Measurements from ENCODE around the gene RASIP1. TPM values are rescaled to one million over a fixed set of nuclear protein-coding genes. Genes with fewer than 3 reads are reported as not detected.
"Not testable (repeated sequence)": the region's sequence is repeated elsewhere in the genome, so short reads cannot be mapped to it uniquely, and the experiment has no call there.

Gene RASIP1
- total RNA-seq, 4 donors from 2014 or later = 5.9 to 105 (median 31.9) TPM

DNA sequence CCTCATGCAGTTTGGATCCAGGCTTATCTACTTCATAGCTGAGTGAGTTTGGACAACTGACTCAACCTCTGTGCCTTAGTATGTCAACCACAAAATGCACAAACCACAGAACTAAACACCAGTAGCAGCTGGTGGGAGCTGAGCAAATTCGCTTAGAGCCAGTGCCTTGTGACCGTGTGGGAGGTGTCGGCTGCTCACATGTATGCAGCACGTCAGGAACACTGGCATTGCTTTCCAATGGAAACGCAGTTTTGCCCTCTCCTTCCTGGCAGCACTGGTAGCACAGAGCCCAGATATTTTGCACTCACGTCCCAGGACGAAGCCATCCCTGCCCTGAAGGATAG, 59.3 kb downstream of the RASIP1 start:
- Histone ChIP-seq H3K36me3 (no peaks in the 10 kb centered on the region), H3K27ac (no peak overlapping the region), H3K27me3 (no peaks in the 10 kb centered on the region), H3K4me3 (no peak overlapping the region), H3K9me3 (no peaks in the 10 kb centered on the region), H3K4me1 (no peaks in the 10 kb centered on the region)
- TF ChIP-seq, protein P1, sequence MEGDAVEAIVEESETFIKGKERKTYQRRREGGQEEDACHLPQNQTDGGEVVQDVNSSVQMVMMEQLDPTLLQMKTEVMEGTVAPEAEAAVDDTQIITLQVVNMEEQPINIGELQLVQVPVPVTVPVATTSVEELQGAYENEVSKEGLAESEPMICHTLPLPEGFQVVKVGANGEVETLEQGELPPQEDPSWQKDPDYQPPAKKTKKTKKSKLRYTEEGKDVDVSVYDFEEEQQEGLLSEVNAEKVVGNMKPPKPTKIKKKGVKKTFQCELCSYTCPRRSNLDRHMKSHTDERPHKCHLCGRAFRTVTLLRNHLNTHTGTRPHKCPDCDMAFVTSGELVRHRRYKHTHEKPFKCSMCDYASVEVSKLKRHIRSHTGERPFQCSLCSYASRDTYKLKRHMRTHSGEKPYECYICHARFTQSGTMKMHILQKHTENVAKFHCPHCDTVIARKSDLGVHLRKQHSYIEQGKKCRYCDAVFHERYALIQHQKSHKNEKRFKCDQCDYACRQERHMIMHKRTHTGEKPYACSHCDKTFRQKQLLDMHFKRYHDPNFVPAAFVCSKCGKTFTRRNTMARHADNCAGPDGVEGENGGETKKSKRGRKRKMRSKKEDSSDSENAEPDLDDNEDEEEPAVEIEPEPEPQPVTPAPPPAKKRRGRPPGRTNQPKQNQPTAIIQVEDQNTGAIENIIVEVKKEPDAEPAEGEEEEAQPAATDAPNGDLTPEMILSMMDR (IDR thresholded peaks at IDR 0.05) = no peak
- no peak for TF ChIP-seq POLR2A (IDR thresholded peaks at IDR 0.05)
- DNase-seq = no peak
- intact Hi-C loops (cut with DNase I; ENCODE audit: low total_unique reads) = no loop called here

DNA sequence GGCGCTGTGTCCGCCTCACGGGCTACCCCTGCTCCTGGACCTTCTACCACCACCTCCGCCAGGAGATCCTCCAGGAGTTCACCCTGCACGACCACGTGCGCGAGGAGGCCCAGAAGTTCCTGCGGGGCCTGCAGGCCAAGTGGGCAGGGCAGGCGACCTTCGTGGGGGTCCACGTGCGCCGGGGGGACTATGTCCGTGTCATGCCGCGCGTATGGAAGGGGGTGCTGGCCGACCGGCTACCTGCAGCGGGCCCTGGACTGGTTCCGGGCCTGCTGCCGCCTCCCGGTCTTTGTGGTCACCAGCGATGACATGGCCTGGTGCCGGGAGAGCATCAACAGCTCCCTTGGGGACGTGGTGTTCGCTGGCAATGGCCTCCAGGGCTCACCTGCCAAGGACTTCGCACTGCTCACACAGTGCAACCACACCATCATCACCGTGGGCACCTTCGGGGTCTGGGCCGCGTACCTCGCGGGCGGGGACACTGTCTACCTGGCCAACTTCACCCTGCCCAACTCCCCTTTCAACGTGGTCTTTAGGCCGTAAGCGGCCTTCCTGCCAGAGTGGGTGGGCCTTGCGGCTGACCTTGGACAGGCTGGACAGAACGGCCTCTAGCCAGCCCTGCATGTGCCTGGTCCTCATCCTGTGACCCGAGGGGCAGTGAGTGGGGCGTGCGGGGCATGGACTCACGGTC, 59.8 kb downstream of the RASIP1 start:
- intact Hi-C loops (cut with DNase I; ENCODE audit: low total_unique reads) = no loop called here
- Histone ChIP-seq H3K9me3 (no peaks in the 10 kb centered on the region), H3K27ac (no peak overlapping the region), H3K4me3 (no peak overlapping the region), H3K4me1 (no peaks in the 10 kb centered on the region), H3K27me3 (no peaks in the 10 kb centered on the region), H3K36me3 (no peaks in the 10 kb centered on the region)
- no peak for DNase-seq
- TF ChIP-seq POLR2A (IDR thresholded peaks at IDR 0.05) = no peak
- TF ChIP-seq, protein P1 (IDR thresholded peaks at IDR 0.05) = no peak

DNA sequence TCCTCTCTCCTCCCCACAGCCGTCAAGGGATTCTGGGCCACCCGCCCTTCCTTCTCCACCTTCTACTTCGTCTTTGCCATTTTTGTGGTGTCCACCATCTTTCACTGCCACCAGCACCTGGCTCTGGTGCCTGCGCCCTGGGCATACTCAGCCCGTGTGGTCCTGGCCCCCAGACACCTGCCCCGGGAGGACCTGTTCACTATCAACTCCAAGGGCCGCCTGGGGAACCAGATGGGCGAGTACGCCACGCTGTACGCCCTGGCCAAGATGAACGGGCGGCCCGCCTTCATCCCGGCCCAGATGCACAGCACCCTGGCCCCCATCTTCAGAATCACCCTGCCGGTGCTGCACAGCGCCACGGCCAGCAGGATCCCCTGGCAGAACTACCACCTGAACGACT, 60.4 kb downstream of the RASIP1 start:
- H3K9me3 ChIP-seq; H3K36me3 ChIP-seq; H3K27me3 ChIP-seq; DNase-seq; H3K27ac ChIP-seq; intact Hi-C loops (cut with DNase I; ENCODE audit: low total_unique reads); H3K4me1 ChIP-seq; H3K4me3 ChIP-seq: not testable (repeated sequence)

DNA sequence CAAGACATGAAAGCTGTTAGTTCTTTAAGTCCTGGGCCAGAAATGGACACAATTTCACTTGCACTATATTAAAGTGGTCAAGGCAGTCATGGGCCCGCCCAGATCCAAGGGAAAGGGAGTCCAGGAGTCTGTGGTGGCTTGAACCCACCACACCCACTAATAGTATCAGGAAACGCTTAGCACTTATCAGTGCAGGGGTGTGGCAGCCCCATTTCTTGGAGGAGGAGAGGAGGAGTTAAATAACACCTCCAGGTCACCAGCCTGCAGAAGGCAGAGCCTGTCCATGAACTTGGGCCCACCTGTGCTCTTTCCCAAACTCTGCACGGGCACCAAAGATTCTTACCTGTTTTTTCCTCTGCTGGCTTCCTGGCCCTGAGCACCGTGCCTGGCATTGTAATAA, 62.2 kb downstream of the RASIP1 start:
- no peaks in the 10 kb centered on the region for H3K27me3 ChIP-seq
- no peaks in the 10 kb centered on the region for H3K4me1 ChIP-seq
- intact Hi-C loops (cut with DNase I; ENCODE audit: low total_unique reads) = no loop called here
- no peak for TF ChIP-seq POLR2A (IDR thresholded peaks at IDR 0.05)
- TF ChIP-seq, protein P1 (IDR thresholded peaks at IDR 0.05) = no peak
- H3K4me3 ChIP-seq = no peak overlapping the region
- DNase-seq = no peak
- no peaks in the 10 kb centered on the region for H3K9me3 ChIP-seq
- H3K27ac ChIP-seq = no peak overlapping the region
- no peaks in the 10 kb centered on the region for H3K36me3 ChIP-seq

DNA sequence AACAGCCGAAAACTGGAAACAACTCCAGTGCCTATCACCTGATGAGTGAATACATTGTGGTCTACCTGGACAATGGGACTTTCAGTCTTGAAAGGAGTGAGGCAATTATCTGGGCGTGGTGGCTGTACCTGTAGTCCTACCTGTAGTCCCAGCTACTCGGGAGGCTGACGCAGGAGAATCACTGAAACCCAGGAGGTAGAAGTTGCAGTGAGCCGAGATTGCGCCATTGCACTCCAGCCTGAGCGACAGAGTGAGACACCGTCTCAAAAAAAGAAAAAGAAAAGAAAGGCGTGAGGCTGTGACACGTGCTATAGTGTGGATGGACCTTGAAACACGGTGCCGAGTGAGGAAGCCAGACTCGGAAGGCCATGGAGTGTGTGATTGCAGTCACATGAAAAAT, 63.5 kb downstream of the RASIP1 start:
- no peaks in the 10 kb centered on the region for H3K4me1 ChIP-seq
- H3K36me3 ChIP-seq = no peaks in the 10 kb centered on the region
- DNase-seq = no peak
- intact Hi-C loops (cut with DNase I; ENCODE audit: low total_unique reads) = no loop called here
- H3K27me3 ChIP-seq = no peaks in the 10 kb centered on the region
- H3K27ac ChIP-seq = no peak overlapping the region
- no peak overlapping the region for H3K4me3 ChIP-seq
- no peaks in the 10 kb centered on the region for H3K9me3 ChIP-seq
- TF ChIP-seq, protein P1 (IDR thresholded peaks at IDR 0.05) = no peak
- TF ChIP-seq POLR2A (IDR thresholded peaks at IDR 0.05) = no peak

DNA sequence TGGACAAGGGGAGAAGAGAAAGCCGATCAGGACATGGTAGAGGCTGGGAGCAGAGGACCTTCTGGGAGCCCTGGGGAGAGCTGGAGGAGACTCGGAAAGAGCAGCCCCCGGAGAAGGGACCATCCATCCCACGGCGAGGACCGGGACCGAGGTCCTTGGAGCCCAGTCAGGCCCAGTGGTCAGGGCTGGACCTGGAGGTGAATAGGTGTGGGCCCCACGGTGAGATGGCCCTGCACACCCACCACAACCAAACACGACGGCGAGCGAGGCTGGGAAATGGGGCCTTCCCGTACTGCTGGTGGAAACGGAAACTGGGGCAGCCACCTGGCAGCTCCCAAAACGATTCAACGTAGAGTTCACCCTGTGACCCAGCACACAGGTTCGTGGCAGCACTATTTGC, 63.9 kb downstream of the RASIP1 start:
- intact Hi-C loops (cut with DNase I; ENCODE audit: low total_unique reads) = no loop called here
- H3K4me3 ChIP-seq = no peak overlapping the region
- TF ChIP-seq, protein P1 (IDR thresholded peaks at IDR 0.05) = no peak
- TF ChIP-seq POLR2A (IDR thresholded peaks at IDR 0.05) = peak in 1 of 2 donors; percentile 6
- no peak overlapping the region for H3K27ac ChIP-seq
- DNase-seq = no peak
- no peaks in the 10 kb centered on the region for H3K9me3 ChIP-seq
- no peaks in the 10 kb centered on the region for H3K27me3 ChIP-seq
- no peaks in the 10 kb centered on the region for H3K4me1 ChIP-seq
- no peaks in the 10 kb centered on the region for H3K36me3 ChIP-seq

Data from uterus (tissue), 4 donors.